ENCODE measurements around the gene ALDH1A3. TPM values are rescaled to one million over a fixed set of nuclear protein-coding genes. Genes with fewer than 3 reads are reported as not detected.

The ALDH1A3 gene
- total RNA-seq, 4 donors from 2014 or later, result 7.1 to 17.9 (median 8.5) TPM

GRCh38 chr15:100860829-100861510 lies 18.7 kb upstream of the ALDH1A3 start:
- DNase-seq, result no peak
- Histone ChIP-seq H3K36me3 (no peaks in the 10 kb centered on the region), H3K4me3 (replicated peaks in 1 of 3) (no peak overlapping the region), H3K27ac (no peak overlapping the region), H3K4me1 (no peaks in the 10 kb centered on the region), H3K27me3 (no peaks in the 10 kb centered on the region), H3K9me3 (no peaks in the 10 kb centered on the region)
- TF ChIP-seq POLR2A (IDR thresholded peaks at IDR 0.05), result no peak
- TF ChIP-seq CTCF (IDR thresholded peaks at IDR 0.05), result no peak
- WGBS, 2 donors, result 65 to 70% methylated on average over 14 of the region's 14 CpGs
- intact Hi-C loops (cut with DNase I), result no loop called here

- Histone ChIP-seq H3K27me3 (no peaks in the 10 kb centered on the region), H3K4me1 (no peaks in the 10 kb centered on the region), H3K27ac (no peak overlapping the region), H3K9me3 (no peaks in the 10 kb centered on the region), H3K36me3 (no peaks in the 10 kb centered on the region), H3K4me3 (replicated peaks in 1 of 3) (no peak overlapping the region)
- TF ChIP-seq POLR2A (IDR thresholded peaks at IDR 0.05) (no peak), CTCF (IDR thresholded peaks at IDR 0.05) (no peak)
- intact Hi-C loops (cut with DNase I), result no loop called here
- whole genome bisulfite sequencing, 2 donors, result 70 to 83% methylated on average over 15 to 16 of the region's 16 CpGs
- no peak for DNase-seq
Observed at GRCh38 chr15:100861511-100861991, 18.1 kb upstream of the ALDH1A3 start.

GRCh38 chr15:100862162-100862561 lies 17.5 kb upstream of the ALDH1A3 start:
- 87 to 93% methylated on average over 6 of the region's 6 CpGs for WGBS, 2 donors
- TF ChIP-seq POLR2A (IDR thresholded peaks at IDR 0.05), result no peak
- no peak for TF ChIP-seq CTCF (IDR thresholded peaks at IDR 0.05)
- no peaks in the 10 kb centered on the region for H3K27me3 ChIP-seq
- no peaks in the 10 kb centered on the region for H3K36me3 ChIP-seq
- intact Hi-C loops (cut with DNase I), result no loop called here
- no peak overlapping the region for H3K27ac ChIP-seq
- H3K9me3 ChIP-seq, result no peaks in the 10 kb centered on the region
- H3K4me1 ChIP-seq, result no peaks in the 10 kb centered on the region
- H3K4me3 ChIP-seq (replicated peaks in 1 of 3), result no peak overlapping the region
- DNase-seq, result no peak

- Histone ChIP-seq H3K27ac (no peak overlapping the region), H3K4me3 (replicated peaks in 1 of 3) (no peak overlapping the region), H3K36me3 (no peaks in the 10 kb centered on the region), H3K4me1 (no peaks in the 10 kb centered on the region), H3K27me3 (no peaks in the 10 kb centered on the region), H3K9me3 (no peaks in the 10 kb centered on the region)
- intact Hi-C loops (cut with DNase I), result no loop called here
- DNase-seq, result no peak
- TF ChIP-seq POLR2A (IDR thresholded peaks at IDR 0.05) (no peak), CTCF (IDR thresholded peaks at IDR 0.05) (no peak)
- 78 to 79% methylated on average over 7 of the region's 7 CpGs for WGBS, 2 donors
Observed at GRCh38 chr15:100863075-100863795, 16.4 kb upstream of the ALDH1A3 start.

- no peaks in the 10 kb centered on the region for H3K27me3 ChIP-seq
- H3K9me3 ChIP-seq, result no peaks in the 10 kb centered on the region
- H3K4me1 ChIP-seq, result no peaks in the 10 kb centered on the region
- no peaks in the 10 kb centered on the region for H3K36me3 ChIP-seq
- WGBS, 2 donors, result 74 to 76% methylated on average over 15 of the region's 15 CpGs
- DNase-seq, result no peak
- TF ChIP-seq CTCF (IDR thresholded peaks at IDR 0.05), result no peak
- no peak for TF ChIP-seq POLR2A (IDR thresholded peaks at IDR 0.05)
- no peak overlapping the region for H3K27ac ChIP-seq
- no peak overlapping the region for H3K4me3 ChIP-seq (replicated peaks in 1 of 3)
- intact Hi-C loops (cut with DNase I), result no loop called here
Observed at GRCh38 chr15:100863796-100864267, 15.8 kb upstream of the ALDH1A3 start.

Data from thyroid gland (tissue), 4 donors.